ENCODE data around the gene PLA2G4A.

- TF ChIP-seq POLR2AphosphoS5 (IDR thresholded peaks at IDR 0.05) (no peak), POLR2A (IDR thresholded peaks at IDR 0.05; ENCODE audit: low read depth) (no peak), EP300 (IDR thresholded peaks at IDR 0.05) (no peak)
- TF ChIP-seq, protein P1, sequence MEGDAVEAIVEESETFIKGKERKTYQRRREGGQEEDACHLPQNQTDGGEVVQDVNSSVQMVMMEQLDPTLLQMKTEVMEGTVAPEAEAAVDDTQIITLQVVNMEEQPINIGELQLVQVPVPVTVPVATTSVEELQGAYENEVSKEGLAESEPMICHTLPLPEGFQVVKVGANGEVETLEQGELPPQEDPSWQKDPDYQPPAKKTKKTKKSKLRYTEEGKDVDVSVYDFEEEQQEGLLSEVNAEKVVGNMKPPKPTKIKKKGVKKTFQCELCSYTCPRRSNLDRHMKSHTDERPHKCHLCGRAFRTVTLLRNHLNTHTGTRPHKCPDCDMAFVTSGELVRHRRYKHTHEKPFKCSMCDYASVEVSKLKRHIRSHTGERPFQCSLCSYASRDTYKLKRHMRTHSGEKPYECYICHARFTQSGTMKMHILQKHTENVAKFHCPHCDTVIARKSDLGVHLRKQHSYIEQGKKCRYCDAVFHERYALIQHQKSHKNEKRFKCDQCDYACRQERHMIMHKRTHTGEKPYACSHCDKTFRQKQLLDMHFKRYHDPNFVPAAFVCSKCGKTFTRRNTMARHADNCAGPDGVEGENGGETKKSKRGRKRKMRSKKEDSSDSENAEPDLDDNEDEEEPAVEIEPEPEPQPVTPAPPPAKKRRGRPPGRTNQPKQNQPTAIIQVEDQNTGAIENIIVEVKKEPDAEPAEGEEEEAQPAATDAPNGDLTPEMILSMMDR (IDR thresholded peaks at IDR 0.05), result no peak
Measured at GRCh38 chr1:186882372-186883134, 53.8 kb downstream of the PLA2G4A start.
